HEK293T (cell line): ENCODE data around the gene ANKRD17.

ENCODE experiments used
- CTCF ChIA-PET: fragments of 350-600 bp; formaldehyde crosslinking; extraction: SDS; loops from one replicate; lab custom pipeline; 2021; ENCODE audit warnings: antibody characterized with exemption, inconsistent platforms; lab: Yijun Ruan, JAX
- POLR2A ChIA-PET: fragments of 350-600 bp; formaldehyde crosslinking; extraction: SDS; loops from one replicate; lab custom pipeline; 2020; ENCODE audit warnings: antibody characterized with exemption, inconsistent platforms; lab: Yijun Ruan, JAX
- DNase-seq: peaks from one replicate; pipeline ENCODE4 v3.0.0; 2012; ENCODE audit warnings: mixed read lengths; ENCODE audit errors: extremely low spot score
- ARNT ChIP-seq: fragments of 450-650 bp; IDR thresholded peaks from 2 replicates; pipeline ENCODE4 v1.6.1; 2017; ENCODE audit warnings: mild to moderate bottlenecking
- BHLHE40 ChIP-seq: fragments of 450-650 bp; IDR thresholded peaks from 2 replicates; pipeline ENCODE4 v1.6.1; 2016; ENCODE audit warnings: mild to moderate bottlenecking, moderate library complexity, borderline replicate concordance
- CTBP1 ChIP-seq: fragments of 450-650 bp; IDR thresholded peaks from 2 replicates; pipeline ENCODE4 v1.6.1; 2016; ENCODE audit warnings: borderline replicate concordance
- ELF4 ChIP-seq: fragments of 450-650 bp; IDR thresholded peaks from 2 replicates; pipeline ENCODE4 v1.6.1; 2017; ENCODE audit warnings: antibody characterized with exemption
- FOXA1 ChIP-seq: fragments of 450-650 bp; IDR thresholded peaks from 2 replicates; pipeline ENCODE4 v1.6.1; 2016; ENCODE audit warnings: mild to moderate bottlenecking
- FOXK2 ChIP-seq: fragments of 450-650 bp; IDR thresholded peaks from 2 replicates; pipeline ENCODE4 v1.6.1; 2016; ENCODE audit warnings: mild to moderate bottlenecking
- FOXM1 ChIP-seq: fragments of 450-650 bp; IDR thresholded peaks from 2 replicates; pipeline ENCODE4 v1.6.1; 2017; ENCODE audit warnings: mild to moderate bottlenecking, borderline replicate concordance
- HDGF ChIP-seq: fragments of 450-650 bp; IDR thresholded peaks from 2 replicates; pipeline ENCODE4 v1.6.1; 2017; ENCODE audit warnings: antibody characterized with exemption, borderline replicate concordance
- L3MBTL2 ChIP-seq: fragments of 450-650 bp; conservative IDR thresholded peaks from 2 replicates; pipeline ENCODE4 v1.6.1; 2016; ENCODE audit warnings: mild to moderate bottlenecking
- LEF1 ChIP-seq: fragments of 450-650 bp; IDR thresholded peaks from 2 replicates; pipeline ENCODE4 v1.6.1; 2017; ENCODE audit warnings: mild to moderate bottlenecking, borderline replicate concordance
- NFRKB ChIP-seq: fragments of 450-650 bp; IDR thresholded peaks from 2 replicates; pipeline ENCODE4 v1.6.1; 2016; ENCODE audit warnings: mild to moderate bottlenecking, moderate library complexity
- SP1 ChIP-seq: fragments of 450-650 bp; IDR thresholded peaks from 2 replicates; pipeline ENCODE4 v1.6.1; 2017
- SUZ12 ChIP-seq: fragments of 450-650 bp; IDR thresholded peaks from 2 replicates; pipeline ENCODE4 v1.6.1; 2016; ENCODE audit warnings: mild to moderate bottlenecking
- TARDBP ChIP-seq: fragments of 450-650 bp; IDR thresholded peaks from 2 replicates; pipeline ENCODE4 v1.6.1; 2016
- ZNF384 ChIP-seq: fragments of 450-650 bp; IDR thresholded peaks from 2 replicates; pipeline ENCODE4 v1.6.1; 2016
- TF ChIP-seq, protein P1 (sequence below): fragments of 450-650 bp; IDR thresholded peaks from 2 replicates; pipeline ENCODE4 v1.6.1; 2016

Gene ANKRD17

GRCh38 chr4:73068491-73069337 lies 189.9 kb downstream of the ANKRD17 start:
- no peak for TF ChIP-seq BHLHE40
- TF ChIP-seq ARNT: no peak
- no peak for TF ChIP-seq FOXA1
- no peak for TF ChIP-seq SUZ12
- TF ChIP-seq TARDBP: no peak
- TF ChIP-seq L3MBTL2: no peak; the same call in 1 of the 2 replicates
- no peak for TF ChIP-seq FOXM1
- no peak for TF ChIP-seq HDGF
- no peak for TF ChIP-seq ELF4
- no peak for TF ChIP-seq NFRKB
- no peak for TF ChIP-seq CTBP1
- TF ChIP-seq SP1: no peak
- no peak for TF ChIP-seq ZNF384
- DNase-seq: no peak
- ChIA-PET POLR2A (no interaction called here), CTCF (no interaction called here)

GRCh38 chr4:73067971-73068394 lies 190.6 kb downstream of the ANKRD17 start:
- ChIA-PET CTCF (no interaction called here), POLR2A (no interaction called here)
- DNase-seq: no peak
- TF ChIP-seq CTBP1 (no peak), FOXM1 (no peak), ZNF384 (no peak), ARNT (no peak), NFRKB (no peak), L3MBTL2 (no peak), FOXK2 (no peak), SP1 (no peak), LEF1 (no peak), SUZ12 (no peak), FOXA1 (no peak), TARDBP (no peak), BHLHE40 (no peak), HDGF (no peak), ELF4 (no peak)

DNA sequence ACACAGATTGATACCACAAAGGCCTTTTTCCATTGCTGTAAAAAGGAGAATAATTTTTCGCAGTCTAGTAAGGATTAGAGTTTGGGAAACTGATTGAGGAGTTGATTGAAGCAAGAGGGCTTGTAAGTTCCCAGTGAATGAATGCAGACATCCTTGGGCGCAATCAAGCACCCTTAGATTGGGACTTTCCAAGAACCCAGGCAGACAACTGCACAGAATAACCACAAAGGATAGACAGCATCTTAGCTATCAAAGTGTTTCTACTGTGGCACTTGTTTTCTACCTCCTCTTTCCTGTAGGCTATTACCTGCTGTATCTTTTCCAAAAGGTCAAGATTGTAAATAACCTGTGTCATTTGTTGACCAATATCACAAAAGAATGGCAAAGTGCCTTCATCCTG lies 191.7 kb downstream of the ANKRD17 start:
- ChIA-PET CTCF (interaction anchor here (0.6 kb wide), 1 partner anchor 1266 kb away, joined by 3 read pairs; no protein-coding TSS in a partner anchor), POLR2A (no interaction called here)
- DNase-seq: no peak
- TF ChIP-seq SP1 (no peak), BHLHE40 (no peak), FOXM1 (no peak), TARDBP (no peak), HDGF (no peak), NFRKB (no peak), FOXK2 (no peak), L3MBTL2 (no peak), SUZ12 (no peak), ELF4 (no peak), CTBP1 (no peak), ZNF384 (no peak), FOXA1 (no peak), ARNT (no peak), LEF1 (no peak)
- TF ChIP-seq, protein P1, sequence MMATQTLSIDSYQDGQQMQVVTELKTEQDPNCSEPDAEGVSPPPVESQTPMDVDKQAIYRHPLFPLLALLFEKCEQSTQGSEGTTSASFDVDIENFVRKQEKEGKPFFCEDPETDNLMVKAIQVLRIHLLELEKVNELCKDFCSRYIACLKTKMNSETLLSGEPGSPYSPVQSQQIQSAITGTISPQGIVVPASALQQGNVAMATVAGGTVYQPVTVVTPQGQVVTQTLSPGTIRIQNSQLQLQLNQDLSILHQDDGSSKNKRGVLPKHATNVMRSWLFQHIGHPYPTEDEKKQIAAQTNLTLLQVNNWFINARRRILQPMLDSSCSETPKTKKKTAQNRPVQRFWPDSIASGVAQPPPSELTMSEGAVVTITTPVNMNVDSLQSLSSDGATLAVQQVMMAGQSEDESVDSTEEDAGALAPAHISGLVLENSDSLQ: no peak

DNA sequence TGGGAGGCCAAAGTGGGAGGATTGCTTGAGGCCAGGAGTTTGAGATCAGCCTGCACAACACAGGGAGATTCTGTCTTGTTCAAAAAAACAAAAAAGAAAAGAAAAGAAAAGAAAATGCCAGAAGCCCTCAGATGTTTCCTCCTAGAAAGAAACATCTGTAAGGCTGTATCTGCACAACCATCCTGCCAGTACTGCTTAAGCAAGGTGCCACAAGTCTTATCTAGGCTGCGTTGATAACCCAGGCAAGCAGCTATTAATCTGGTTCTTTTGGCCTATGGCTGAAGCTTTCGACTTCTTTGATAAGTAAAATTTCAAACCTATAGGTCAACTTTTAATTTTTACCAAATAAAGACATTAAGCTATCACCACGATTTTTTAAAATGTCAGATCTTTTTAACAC lies 192.2 kb downstream of the ANKRD17 start:
- no peak for DNase-seq
- CTCF ChIA-PET: interaction anchor here (0.6 kb wide), 1 partner anchor 1267 kb away, joined by 3 read pairs; no protein-coding TSS in a partner anchor
- POLR2A ChIA-PET: no interaction called here
- TF ChIP-seq ELF4: no peak
- no peak for TF ChIP-seq FOXK2
- no peak for TF ChIP-seq SP1
- TF ChIP-seq HDGF: no peak
- TF ChIP-seq, protein P1: no peak
- TF ChIP-seq ZNF384: no peak
- no peak for TF ChIP-seq ARNT

- ChIA-PET POLR2A (no interaction called here), CTCF (no interaction called here)
- no peak for TF ChIP-seq NFRKB
- TF ChIP-seq SUZ12: no peak
- TF ChIP-seq, protein P1: no peak
- no peak for TF ChIP-seq ELF4
- no peak for TF ChIP-seq CTBP1
- no peak for DNase-seq
Measured at GRCh38 chr4:73064536-73064935, 194.1 kb downstream of the ANKRD17 start.

DNA sequence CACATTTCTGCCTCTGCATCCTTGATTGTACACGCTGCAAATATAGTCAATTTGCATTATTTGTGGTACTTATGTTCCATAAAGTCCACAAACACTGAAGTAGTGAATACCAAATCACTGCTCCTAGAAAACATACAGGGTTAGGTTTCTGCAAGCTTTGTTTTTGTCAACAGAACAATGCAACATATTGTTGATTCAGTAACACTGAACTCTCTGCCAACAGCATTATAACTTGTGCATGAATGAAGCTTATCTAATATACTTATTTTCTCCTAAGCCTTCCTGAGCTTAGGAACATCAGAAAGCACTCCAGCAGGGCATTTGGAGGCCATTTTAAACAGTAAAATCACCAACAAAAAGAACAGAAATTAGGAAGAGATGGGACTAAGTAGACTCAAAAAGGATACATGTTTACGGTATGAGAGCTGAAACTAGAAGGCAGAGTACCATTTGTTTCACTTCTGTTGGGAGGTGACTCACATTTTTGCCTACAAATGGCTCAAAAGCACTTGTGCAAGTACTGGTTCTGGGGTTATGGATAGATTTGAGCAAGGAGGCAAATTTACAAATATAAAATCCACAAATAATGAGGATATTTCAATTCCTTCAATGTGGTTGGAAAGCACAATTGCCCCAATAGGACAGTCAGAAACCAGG lies 203.2 kb downstream of the ANKRD17 start:
- no peak for DNase-seq
- POLR2A ChIA-PET: no interaction called here
- TF ChIP-seq SUZ12 (no peak), FOXK2 (no peak), ARNT (no peak), TARDBP (no peak), NFRKB (no peak), LEF1 (no peak), FOXM1 (no peak), L3MBTL2 (no peak)
- TF ChIP-seq, protein P1: no peak
- CTCF ChIA-PET: no interaction called here
